Calu3 (cell line): Measurements from ENCODE around the gene EPDR1. TPM values are rescaled to one million over a fixed set of nuclear protein-coding genes. Genes with fewer than 3 reads are reported as not detected.

ENCODE experiments used
- BruUV-seq: library from RNA; stranded (reverse); fragments of 400-500 nt; replicated peaks from 2 replicates; lab custom pipeline; 2021; lab: Mats Ljungman, UMichigan
- CTCF ChIA-PET: fragments of 300-600 bp; sonication (Branson Sonifier 250); formaldehyde crosslinking; loops from one replicate; lab custom pipeline; 2022; ENCODE audit warnings: antibody characterized with exemption; lab: Charles Lee
- DNase-seq: peaks from one replicate; pipeline ENCODE4 v3.0.0; 2022
- H3K27ac Mint-ChIP-seq: one replicate; pipeline ENCODE4 v1.8.0; 2022; ENCODE audit warnings: mixed read lengths; ENCODE audit not compliant: unreplicated experiment
- H3K27me3 Mint-ChIP-seq: one replicate; pipeline ENCODE4 v1.8.0; 2022; ENCODE audit warnings: mixed read lengths; ENCODE audit not compliant: unreplicated experiment
- H3K36me3 Mint-ChIP-seq: one replicate; pipeline ENCODE4 v1.8.0; 2022; ENCODE audit warnings: mild to moderate bottlenecking, moderate library complexity, mixed read lengths; ENCODE audit not compliant: insufficient read depth, unreplicated experiment
- H3K4me1 Mint-ChIP-seq: one replicate; pipeline ENCODE4 v1.8.0; 2022; ENCODE audit warnings: mild to moderate bottlenecking, low read depth, mixed read lengths; ENCODE audit not compliant: unreplicated experiment
- H3K4me3 Mint-ChIP-seq: one replicate; pipeline ENCODE4 v1.8.0; 2022; ENCODE audit warnings: mild to moderate bottlenecking, low read depth, moderate library complexity, mixed read lengths; ENCODE audit not compliant: unreplicated experiment
- H3K9me3 Mint-ChIP-seq: one replicate; pipeline ENCODE4 v1.8.0; 2022; ENCODE audit warnings: low read depth, mixed read lengths; ENCODE audit not compliant: unreplicated experiment
- intact Hi-C: fragments of 100-400 bp; cut with micrococcal nuclease; formaldehyde crosslinking; loops from one replicate; pipeline ENCODE4 v1.10.0; 2022; ENCODE audit not compliant: unreplicated experiment
- total RNA-seq: library from RNA; stranded (reverse); gene quantifications from 2 replicates; pipeline ENCODE4 v1.2.3, GENCODE V29; 2022
- TF ChIP-seq, protein P1 (sequence below): fragments of 200-600 bp; IDR thresholded peaks from one replicate; pipeline ENCODE4 v1.8.0; 2022; ENCODE audit warnings: antibody characterized with exemption; ENCODE audit not compliant: unreplicated experiment

Gene EPDR1
- total RNA-seq, 1 experiment from 2014 or later, result 60.5 TPM

DNA sequence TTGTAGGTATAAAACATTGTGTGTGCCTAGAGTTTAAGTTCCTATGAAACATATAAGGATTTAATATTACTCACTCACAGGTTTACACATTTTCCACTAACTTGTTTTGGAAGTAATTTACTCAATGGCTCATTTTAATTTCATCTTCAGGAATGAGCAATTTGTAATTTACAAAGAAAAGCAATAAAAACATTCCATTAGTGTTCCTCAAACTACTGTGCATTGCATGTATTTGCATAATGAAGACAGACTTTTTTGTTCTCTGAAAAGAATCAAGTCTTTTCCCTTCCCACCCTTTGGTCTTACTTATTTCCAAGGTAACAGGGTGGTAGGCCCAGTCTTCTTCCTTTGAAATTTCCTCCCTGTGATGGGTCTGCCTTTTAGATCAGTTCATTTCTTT, 61.2 kb downstream of the EPDR1 start:
- Mint-ChIP-seq H3K4me3 (no peak overlapping the region), H3K27me3 (no peaks in the 10 kb centered on the region), H3K4me1 (peaks cover 50% of the 10 kb centered on the region), H3K9me3 (no peaks in the 10 kb centered on the region), H3K27ac (no peak overlapping the region), H3K36me3 (no peaks in the 10 kb centered on the region)
- no TSS peak for BruUV-seq
- CTCF ChIA-PET, result no interaction called here
- no peak for DNase-seq
- intact Hi-C loops, result no loop called here
- TF ChIP-seq, protein P1, sequence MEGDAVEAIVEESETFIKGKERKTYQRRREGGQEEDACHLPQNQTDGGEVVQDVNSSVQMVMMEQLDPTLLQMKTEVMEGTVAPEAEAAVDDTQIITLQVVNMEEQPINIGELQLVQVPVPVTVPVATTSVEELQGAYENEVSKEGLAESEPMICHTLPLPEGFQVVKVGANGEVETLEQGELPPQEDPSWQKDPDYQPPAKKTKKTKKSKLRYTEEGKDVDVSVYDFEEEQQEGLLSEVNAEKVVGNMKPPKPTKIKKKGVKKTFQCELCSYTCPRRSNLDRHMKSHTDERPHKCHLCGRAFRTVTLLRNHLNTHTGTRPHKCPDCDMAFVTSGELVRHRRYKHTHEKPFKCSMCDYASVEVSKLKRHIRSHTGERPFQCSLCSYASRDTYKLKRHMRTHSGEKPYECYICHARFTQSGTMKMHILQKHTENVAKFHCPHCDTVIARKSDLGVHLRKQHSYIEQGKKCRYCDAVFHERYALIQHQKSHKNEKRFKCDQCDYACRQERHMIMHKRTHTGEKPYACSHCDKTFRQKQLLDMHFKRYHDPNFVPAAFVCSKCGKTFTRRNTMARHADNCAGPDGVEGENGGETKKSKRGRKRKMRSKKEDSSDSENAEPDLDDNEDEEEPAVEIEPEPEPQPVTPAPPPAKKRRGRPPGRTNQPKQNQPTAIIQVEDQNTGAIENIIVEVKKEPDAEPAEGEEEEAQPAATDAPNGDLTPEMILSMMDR, result no peak

DNA sequence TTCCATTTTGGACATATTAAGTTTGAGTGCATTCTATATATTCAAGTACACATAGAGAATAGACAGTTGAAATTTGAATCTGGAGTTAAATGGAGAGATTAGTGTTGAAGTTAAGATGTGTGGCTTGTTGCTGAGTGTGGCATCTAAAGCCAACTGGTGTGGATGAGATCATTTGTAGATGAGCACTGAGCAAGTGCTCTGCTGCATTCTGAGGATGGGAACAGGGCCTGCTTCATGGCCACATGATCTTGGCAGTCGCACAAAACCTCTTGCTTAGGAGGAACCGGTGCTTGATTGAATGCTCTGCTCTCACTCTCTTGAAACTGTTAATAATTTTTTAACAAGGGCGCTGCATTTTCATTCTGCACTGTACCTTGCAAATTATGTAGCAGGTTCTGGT, 62.0 kb downstream of the EPDR1 start:
- no peak overlapping the region for H3K27ac Mint-ChIP-seq
- DNase-seq, result no peak

DNA sequence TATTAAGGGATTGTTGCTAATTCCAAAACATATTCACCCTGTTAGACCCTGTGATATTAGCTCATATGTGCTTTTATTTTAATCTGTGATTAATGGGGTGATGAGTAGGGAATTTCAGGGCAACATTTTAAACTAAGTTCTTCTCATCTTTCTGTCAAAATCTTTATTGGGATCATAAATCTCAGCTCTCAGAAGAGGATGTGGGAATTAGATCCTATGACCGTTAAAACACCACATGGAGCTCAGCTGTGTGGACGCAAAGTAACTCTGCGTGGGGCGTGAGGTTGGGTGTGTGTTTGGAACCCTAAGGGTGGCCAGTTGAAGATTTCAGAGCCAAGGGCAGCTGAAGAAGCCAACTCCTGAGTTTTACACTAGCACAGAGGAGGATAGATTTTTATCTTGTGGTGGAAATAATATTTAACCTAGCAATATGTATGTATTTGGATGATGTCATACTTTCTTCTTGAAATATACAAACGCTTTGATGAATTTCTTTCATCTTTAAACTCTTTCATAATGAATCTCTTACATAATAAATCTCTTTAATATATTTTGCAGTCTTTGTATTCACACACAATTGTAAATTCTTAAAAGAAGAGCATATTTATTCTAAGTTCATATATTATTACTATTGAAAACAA, 64.4 kb downstream of the EPDR1 start:
- Mint-ChIP-seq H3K9me3 (no peaks in the 10 kb centered on the region), H3K36me3 (no peaks in the 10 kb centered on the region), H3K27me3 (no peaks in the 10 kb centered on the region), H3K27ac (no peak overlapping the region), H3K4me1 (peaks cover 58% of the 10 kb centered on the region), H3K4me3 (no peak overlapping the region)
- CTCF ChIA-PET, result interaction anchor here (0.6 kb wide), 1 partner anchor 12 kb away, joined by 3 read pairs; no protein-coding TSS in a partner anchor
- TF ChIP-seq, protein P1, result no peak
- DNase-seq, result no peak
- intact Hi-C loops, result loop anchor here (5.0 kb wide), 2 partner anchors 43 to 63 kb away; partner anchors contain the start of gene EPDR1
- BruUV-seq, result no TSS peak

More for the DNA sequence above, 62.0 kb downstream of the EPDR1 start:
- H3K36me3 Mint-ChIP-seq, result no peaks in the 10 kb centered on the region
- no peak overlapping the region for H3K4me3 Mint-ChIP-seq
- no peaks in the 10 kb centered on the region for H3K27me3 Mint-ChIP-seq
- no TSS peak for BruUV-seq
- intact Hi-C loops, result no loop called here
- TF ChIP-seq, protein P1, result no peak
- no peaks in the 10 kb centered on the region for H3K9me3 Mint-ChIP-seq
- CTCF ChIA-PET, result no interaction called here
- peaks cover 48% of the 10 kb centered on the region for H3K4me1 Mint-ChIP-seq

DNA sequence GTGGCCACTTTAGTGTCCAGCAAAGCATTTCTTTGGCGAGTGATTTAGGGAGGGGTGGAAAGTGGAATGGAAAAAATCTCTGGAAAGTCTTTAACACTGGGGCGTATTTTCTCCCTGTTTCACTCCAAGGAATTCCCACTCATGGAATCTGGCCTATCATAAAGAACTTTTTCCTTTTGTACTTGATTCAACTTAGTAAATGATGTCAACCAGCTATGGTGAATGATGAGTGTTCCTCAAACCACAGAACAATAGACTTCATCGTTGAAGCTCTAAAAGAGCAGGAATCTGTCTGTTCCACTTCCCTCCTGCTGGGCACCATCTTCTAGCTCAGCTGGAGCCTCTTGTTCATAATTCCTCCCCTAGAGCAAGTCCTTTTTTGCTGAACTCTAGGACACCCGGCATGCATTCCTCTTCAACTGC, 66.5 kb downstream of the EPDR1 start:
- intact Hi-C loops, result loop anchor here (5.0 kb wide), 2 partner anchors 45 to 65 kb away; partner anchors contain the start of gene EPDR1
- DNase-seq, result no peak
- Mint-ChIP-seq H3K4me1 (peaks cover 53% of the 10 kb centered on the region), H3K9me3 (no peaks in the 10 kb centered on the region), H3K4me3 (no peak overlapping the region), H3K27me3 (no peaks in the 10 kb centered on the region), H3K36me3 (no peaks in the 10 kb centered on the region), H3K27ac (no peak overlapping the region)
- TF ChIP-seq, protein P1, result no peak
- CTCF ChIA-PET, result interaction anchor here (1.4 kb wide), 1 partner anchor 70 kb away, joined by 3 read pairs; the partner anchor contains the start of gene SFRP4
- BruUV-seq, result no TSS peak
